Measurements from ENCODE around the gene ARHGAP27. TPM values are rescaled to one million over a fixed set of nuclear protein-coding genes. Genes with fewer than 3 reads are reported as not detected.

Gene ARHGAP27
- total and polyA plus RNA-seq, 2 of the 13 experiments (the other 11 are each of a cell fraction or from before 2014, with no cell fraction given): 15.5 to 18.9 TPM

- TF ChIP-seq KDM1A (CRISPR knock-in tag; IDR thresholded peaks at IDR 0.05): peak; percentile 50; the same call in 1 of the 2 replicates
- TF ChIP-seq ATF3 (CRISPR knock-in tag; IDR thresholded peaks at IDR 0.05): no peak
- TF ChIP-seq LCORL (IDR thresholded peaks at IDR 0.05): peak; percentile 84
- no peak for TF ChIP-seq LCORL (CRISPR knock-in tag; IDR thresholded peaks at IDR 0.05)
- no peak for TF ChIP-seq MBD4 (IDR thresholded peaks at IDR 0.05; ENCODE audit: borderline replicate concordance, low read length)
- TF ChIP-seq ISL2 (CRISPR knock-in tag; IDR thresholded peaks at IDR 0.05): no peak
- no peak for TF ChIP-seq BORCS8-MEF2B (CRISPR knock-in tag; IDR thresholded peaks at IDR 0.05)
- TF ChIP-seq FOXA3 (CRISPR knock-in tag; IDR thresholded peaks at IDR 0.05): peak; percentile 29; the same call in 1 of the 2 replicates
- no peak for TF ChIP-seq ZNF350 (CRISPR knock-in tag; IDR thresholded peaks at IDR 0.05; ENCODE audit: borderline replicate concordance, low read depth)
- TF ChIP-seq ZNF850 (CRISPR knock-in tag; conservative IDR thresholded peaks at IDR 0.05): no peak
- no peak for TF ChIP-seq ZNF761 (CRISPR knock-in tag; conservative IDR thresholded peaks at IDR 0.05)
- no peak for TF ChIP-seq ZNF749 (CRISPR knock-in tag; IDR thresholded peaks at IDR 0.05; ENCODE audit: borderline replicate concordance)
- no peak for TF ChIP-seq ZNF407 (CRISPR knock-in tag; IDR thresholded peaks at IDR 0.05; ENCODE audit: not compliant biosample characterization)
- TF ChIP-seq PHF8 (CRISPR knock-in tag; IDR thresholded peaks at IDR 0.05): no peak
- TF ChIP-seq PATZ1 (CRISPR knock-in tag; IDR thresholded peaks at IDR 0.05): peak; percentile 79
- TF ChIP-seq ZSCAN22 (CRISPR knock-in tag; IDR thresholded peaks at IDR 0.05): no peak
- TF ChIP-seq CENPX (CRISPR knock-in tag; IDR thresholded peaks at IDR 0.05): no peak
- peak; percentile 76 for TF ChIP-seq ZMYM3 (CRISPR knock-in tag; IDR thresholded peaks at IDR 0.05)
- no peak for TF ChIP-seq TBP (CRISPR knock-in tag; IDR thresholded peaks at IDR 0.05)
Measured at GRCh38 chr17:45440161-45440778, 7.6 kb upstream of the ARHGAP27 start (continued).

Measured in HepG2 (cell line).